BJ (cell line): Measurements from ENCODE around the gene YWHAH. TPM values are rescaled to one million over a fixed set of nuclear protein-coding genes. Genes with fewer than 3 reads are reported as not detected.

Experiments used
- CTCF ChIA-PET: fragments of 350-600 bp; formaldehyde crosslinking; extraction: SDS; loops from one replicate; lab custom pipeline; 2021; ENCODE audit warnings: antibody characterized with exemption, inconsistent platforms; lab: Yijun Ruan, JAX
- POLR2A ChIA-PET: fragments of 300-600 bp; sonication (Branson Sonifier 250); formaldehyde crosslinking; extraction: SDS; loops from one replicate; lab custom pipeline; 2021; ENCODE audit warnings: antibody characterized with exemption; lab: Charles Lee
- DNase-seq: peaks from one replicate; pipeline ENCODE4 v3.0.0-alpha.2; 2011; ENCODE audit warnings: low read depth
- H3K27me3 ChIP-seq: 2 replicates; pipeline ENCODE4 v1.6.0; 2011; ENCODE audit warnings: low read length; ENCODE audit not compliant: control insufficient read depth, insufficient read depth
- H3K36me3 ChIP-seq: 2 replicates; pipeline ENCODE4 v1.5.1; 2011; ENCODE audit warnings: low read length; ENCODE audit not compliant: control insufficient read depth, insufficient read depth
- H3K4me3 ChIP-seq: 2 replicates; pipeline ENCODE4 v1.5.1; 2011; ENCODE audit warnings: low read depth, mild to moderate bottlenecking, control low read depth, low read length
- CTCF ChIP-seq: IDR thresholded peaks from 2 replicates; pipeline ENCODE4 v1.5.1; 2011; ENCODE audit warnings: low read depth, mild to moderate bottlenecking, control low read depth, inconsistent platforms, low read length, moderate library complexity; ENCODE audit not compliant: insufficient read depth
- polyA plus RNA-seq: library from polyadenylated mRNA; depleted of rRNA; stranded (reverse); fragments of >200 nt; gene quantifications from 2 replicates; pipeline ENCODE4 v1.2.3, GENCODE V29; 2011

The YWHAH gene
- polyA plus RNA-seq, 1 experiment: 146 TPM

DNA sequence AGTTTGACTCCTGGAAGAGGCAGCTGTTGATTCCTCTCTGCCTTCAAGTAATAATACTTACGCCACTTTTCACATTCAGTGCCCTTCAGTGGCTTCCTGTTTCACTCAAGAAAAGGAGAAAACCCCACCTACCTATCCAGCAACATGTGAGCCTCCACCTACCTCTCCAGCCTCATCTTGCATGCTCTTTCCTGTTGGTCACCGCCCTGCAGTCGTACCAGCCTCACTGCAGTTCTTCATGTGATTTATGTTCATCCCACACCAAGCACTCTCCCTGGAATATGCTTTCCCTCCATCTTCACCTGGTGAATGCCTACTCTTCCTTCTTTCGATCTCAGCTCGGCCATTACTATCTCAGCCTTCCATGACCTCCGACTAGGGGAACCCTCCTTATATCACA, 21.8 kb upstream of the YWHAH start:
- TF ChIP-seq CTCF: no peak

DNA sequence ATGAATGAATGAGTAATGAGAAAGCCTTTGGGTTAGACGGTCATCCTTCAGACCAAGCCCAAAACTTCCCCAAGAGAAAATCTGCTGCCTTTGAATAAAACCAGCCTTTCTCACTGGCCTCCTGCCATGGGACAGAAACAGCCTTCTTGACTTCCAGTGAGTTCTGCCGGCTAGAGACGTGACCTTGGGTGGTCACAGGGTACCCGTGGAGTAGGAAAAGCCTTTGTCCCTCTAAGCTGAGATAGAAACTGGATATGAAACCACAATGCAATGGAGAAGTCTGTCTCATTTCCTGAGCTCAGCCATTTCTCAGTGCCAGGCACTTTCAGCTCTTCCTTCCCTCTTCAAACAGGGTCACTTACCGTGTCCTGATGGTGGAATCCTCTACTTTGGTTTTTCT, 21.2 kb upstream of the YWHAH start:
- POLR2A ChIA-PET: no interaction called here
- H3K27me3 ChIP-seq: no peaks in the 10 kb centered on the region
- no peaks in the 10 kb centered on the region for H3K36me3 ChIP-seq
- CTCF ChIA-PET: no interaction called here
- no peak for TF ChIP-seq CTCF
- no peak for DNase-seq
- no peak overlapping the region for H3K4me3 ChIP-seq

More for the DNA sequence above, 21.8 kb upstream of the YWHAH start:
- Histone ChIP-seq H3K36me3 (no peaks in the 10 kb centered on the region), H3K4me3 (no peak overlapping the region), H3K27me3 (no peaks in the 10 kb centered on the region)
- ChIA-PET CTCF (no interaction called here), POLR2A (no interaction called here)
- no peak for DNase-seq

- Histone ChIP-seq H3K27me3 (no peaks in the 10 kb centered on the region), H3K36me3 (no peaks in the 10 kb centered on the region), H3K4me3 (no peak overlapping the region)
- DNase-seq: no peak
- POLR2A ChIA-PET: no interaction called here
- no peak for TF ChIP-seq CTCF
- CTCF ChIA-PET: no interaction called here
Measured at GRCh38 chr22:31923747-31924146, 20.6 kb upstream of the YWHAH start.

GRCh38 chr22:31925056-31925455, 19.3 kb upstream of the YWHAH start:
- CTCF ChIA-PET: no interaction called here
- Histone ChIP-seq H3K36me3 (no peaks in the 10 kb centered on the region), H3K4me3 (no peak overlapping the region), H3K27me3 (no peaks in the 10 kb centered on the region; the same call in 1 of the 2 replicates)
- no peak for DNase-seq
- POLR2A ChIA-PET: no interaction called here
- no peak for TF ChIP-seq CTCF

DNA sequence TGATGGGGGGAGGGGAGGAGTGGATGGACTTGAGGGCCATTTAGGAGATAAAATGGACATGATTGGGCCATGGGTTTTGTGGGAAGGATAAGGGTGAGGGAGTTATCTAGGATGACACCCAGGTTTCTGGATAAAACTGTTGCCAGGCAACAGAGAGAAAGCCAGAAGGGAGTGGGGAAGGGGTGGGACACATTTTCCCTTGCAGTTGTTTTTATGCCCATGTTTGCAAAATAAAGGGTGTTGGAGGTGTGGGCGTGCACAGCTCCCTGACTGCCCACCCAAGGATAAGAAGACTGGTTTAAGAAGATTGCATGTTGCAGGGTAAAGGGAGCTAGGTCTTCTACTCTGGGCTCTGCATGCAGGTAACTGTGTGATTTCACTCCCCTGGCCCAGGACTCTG, 18.3 kb upstream of the YWHAH start:
- no peak for DNase-seq
- ChIA-PET POLR2A (no interaction called here), CTCF (no interaction called here)
- TF ChIP-seq CTCF: no peak
- H3K27me3 ChIP-seq: no peaks in the 10 kb centered on the region; the same call in 1 of the 2 replicates
- H3K36me3 ChIP-seq: no peaks in the 10 kb centered on the region
- no peak overlapping the region for H3K4me3 ChIP-seq
